Activated CD8-positive, alpha-beta memory T cell treated with anti-CD3 and anti-CD28 coated beads, Interleukin-2, amount 50 U/mL, for 48 hours (primary cell): Measurements from ENCODE around the gene FUT3.

ENCODE experiments used
- DNase-seq: peaks from one replicate; pipeline ENCODE4 v3.0.0-alpha.2; 2020

The FUT3 gene

DNA sequence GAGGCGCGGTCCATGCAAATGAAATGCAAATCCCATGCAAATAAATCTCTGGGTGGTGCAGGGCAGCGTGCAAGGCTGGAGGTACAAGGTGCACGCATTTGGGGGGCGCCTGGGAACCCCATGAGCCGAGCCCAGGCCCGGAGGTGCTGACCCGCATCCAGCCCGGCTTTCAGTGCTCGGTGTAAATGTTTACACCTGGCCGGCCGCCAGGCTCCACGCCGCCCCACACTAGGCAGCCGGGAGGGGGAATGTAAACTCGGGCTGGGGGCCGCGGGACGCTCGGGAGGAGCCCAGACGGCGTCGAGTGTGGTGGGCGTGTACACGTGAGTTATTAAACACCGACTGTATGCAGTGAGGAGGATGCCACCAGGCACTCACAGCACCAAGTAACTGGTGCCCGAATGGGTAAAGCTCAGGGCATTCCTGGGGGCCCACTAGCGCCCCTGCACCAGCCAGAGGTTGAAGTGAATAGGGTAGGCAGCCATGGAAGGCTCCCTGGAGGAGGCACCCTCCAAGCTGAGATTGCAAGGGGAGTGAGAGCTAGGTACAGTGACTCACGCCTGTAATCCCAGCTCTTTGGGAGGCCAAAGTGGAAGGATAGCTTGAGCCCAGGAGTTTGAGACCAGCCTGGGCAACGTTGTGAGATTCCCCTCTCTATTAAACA, 28.9 kb downstream of the FUT3 start:
- DNase-seq, result no peak

DNA sequence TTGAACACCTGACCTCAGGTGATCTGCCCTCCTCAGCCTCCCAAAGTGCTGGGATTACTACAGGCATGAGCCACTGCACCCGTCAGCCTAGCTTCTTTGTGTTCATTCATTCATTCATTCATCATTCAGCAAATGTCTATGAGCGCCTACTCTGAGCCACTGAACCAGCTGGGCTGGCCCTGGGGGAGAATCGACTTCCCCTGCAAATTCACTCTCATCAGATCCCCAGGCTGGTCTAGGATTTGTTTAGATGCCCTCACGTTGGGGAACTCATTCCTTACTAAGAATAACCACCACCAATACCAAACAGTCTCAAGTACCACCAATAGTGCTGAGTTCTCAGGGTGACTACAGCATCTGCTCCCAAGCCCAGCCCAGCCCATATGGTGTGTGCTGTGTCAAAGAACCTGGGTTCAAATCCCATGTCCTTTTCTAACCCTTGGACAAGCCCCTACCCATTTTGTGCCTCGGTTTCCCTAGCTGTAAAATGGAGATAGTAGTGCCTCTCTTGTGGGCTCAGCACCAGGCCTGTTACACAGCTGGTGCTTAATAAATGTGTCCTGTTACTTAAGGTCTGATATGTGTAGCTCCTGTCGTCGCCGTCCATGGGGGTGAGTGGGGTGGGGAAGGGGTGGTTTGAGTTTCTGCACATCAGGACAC, 29.6 kb downstream of the FUT3 start:
- DNase-seq, result no peak

DNA sequence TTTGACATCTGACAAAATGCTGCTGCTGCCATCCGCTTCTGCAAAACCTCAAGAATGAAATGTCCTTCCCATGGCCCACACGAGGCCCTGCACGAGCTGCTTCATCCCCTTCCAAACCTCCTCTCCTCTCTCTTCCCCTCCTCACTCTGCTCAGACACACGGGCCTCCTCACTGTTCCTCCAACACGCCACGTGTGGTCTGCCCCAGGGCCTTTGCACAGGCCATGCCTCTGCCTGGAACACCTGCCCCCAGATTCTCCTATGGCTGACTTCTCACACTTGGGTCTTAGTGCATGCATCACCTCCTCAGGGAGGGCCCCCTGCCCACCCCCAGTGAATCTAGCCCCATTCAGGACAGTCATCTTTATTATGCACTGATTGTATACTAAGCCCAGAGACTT, 30.5 kb downstream of the FUT3 start:
- no peak for DNase-seq

DNA sequence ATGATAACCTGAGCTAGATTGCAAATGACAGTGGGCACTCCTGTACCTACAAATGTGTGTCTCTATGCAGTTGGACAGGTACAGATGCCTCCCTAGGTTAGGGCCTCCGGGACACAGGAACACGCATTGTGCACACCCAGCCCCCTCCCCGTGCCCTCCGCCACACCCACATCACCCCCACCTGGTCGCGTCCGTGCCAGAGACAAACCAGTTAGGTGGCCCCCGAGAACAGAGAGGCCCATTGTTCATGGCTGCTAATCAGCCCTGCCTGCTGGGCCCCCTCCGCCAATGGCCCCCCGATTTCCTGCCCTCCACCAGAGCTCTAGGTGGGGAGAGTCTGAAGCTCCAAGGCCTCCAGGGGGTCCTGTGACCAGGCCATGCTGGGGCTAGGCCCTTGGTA, 32.7 kb downstream of the FUT3 start:
- no peak for DNase-seq

DNA sequence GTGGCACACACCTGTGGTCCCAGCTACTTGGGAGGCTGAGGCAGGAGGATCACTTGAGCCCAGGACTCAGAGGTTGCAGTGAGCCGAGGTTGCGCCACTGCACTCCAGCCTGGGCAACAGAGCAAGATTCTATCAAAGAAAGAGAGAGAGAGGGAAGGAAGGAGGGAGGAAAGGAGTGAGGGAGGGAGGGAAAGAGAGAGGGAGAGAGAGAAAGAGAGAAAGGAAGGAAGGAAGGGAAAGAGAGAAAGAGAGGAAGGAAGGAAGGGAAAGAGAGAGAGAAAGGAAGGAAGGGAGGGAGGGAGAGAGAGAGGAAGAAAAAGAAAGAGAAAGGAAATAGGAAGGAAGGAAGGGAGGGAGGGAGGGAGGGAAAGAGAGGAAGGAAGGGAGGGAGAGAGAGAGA, 34.0 kb downstream of the FUT3 start:
- no peak for DNase-seq

DNA sequence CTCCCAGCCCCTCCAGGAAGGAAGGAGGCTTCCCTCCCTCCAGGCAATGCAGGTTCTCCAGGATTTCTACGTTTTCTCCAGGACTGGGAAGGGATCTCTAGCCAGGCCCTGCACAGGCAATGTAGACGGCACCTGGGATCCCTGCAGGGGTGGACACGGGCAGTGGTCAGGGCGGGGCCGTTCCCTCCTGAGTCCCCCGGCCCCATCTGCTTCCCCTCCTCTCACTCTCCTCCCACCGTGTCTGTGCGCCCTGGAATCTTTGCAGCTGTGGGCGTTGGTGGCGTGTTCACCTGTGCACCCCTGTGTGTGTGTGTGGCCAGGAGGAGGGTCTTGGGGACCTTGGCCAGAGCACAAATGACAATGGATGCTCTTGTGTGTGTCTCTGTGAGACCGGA, 36.4 kb downstream of the FUT3 start:
- no peak for DNase-seq

DNA sequence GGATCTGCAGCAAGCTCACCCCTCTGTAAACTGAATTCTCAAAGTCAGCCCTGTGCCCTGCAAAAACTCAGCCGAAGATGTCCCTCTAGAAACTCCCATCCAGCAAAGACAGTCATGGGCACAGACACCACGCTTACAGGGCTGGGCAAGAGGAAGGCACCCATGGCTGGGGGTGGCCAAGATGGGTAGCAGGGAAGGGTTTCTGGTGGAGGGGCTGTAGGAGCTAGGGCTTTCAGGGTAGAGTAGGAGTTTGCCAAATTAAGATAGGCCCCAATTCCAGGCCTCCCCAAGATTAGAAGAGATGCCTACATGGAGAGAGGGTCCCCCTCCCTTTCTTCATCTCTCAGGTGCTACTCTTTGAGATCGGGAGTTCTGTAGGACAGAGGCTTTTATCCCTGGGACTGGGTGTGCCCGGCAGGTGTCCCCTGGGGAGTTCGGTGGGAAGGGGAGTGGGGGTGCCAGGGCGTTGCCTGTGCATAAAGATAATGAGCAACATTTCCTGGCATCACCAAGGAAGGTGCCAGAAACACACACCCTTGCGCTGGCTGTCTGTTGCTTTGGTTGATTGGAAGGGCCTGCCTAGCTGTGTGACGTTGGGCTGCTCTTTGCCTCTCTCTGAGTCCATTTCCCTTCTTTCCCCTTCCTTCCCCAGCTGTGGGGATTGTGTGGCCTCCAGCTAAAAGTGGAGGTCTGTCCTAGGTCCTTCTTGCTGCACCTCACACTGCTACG, 37.0 kb downstream of the FUT3 start:
- no peak for DNase-seq

DNA sequence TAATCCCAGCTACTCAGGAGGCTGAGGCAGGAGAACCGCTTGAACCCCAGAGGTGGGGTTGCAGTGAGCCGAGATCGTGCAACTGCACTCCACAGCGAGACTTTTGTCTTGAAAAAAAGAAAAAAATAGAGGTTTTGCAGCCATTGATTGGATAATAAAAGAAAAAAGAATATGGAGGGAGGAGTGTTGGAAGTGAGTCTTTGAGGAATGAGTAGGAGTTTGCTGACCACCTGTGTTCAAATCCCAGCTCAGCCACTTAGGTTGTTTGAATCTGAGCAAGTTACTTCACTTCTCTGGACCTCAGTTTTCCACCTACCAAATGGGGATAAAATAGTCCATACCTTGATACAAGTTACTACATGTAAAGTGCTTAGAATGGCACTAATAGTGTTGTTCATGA, 40.1 kb downstream of the FUT3 start:
- no peak for DNase-seq

DNA sequence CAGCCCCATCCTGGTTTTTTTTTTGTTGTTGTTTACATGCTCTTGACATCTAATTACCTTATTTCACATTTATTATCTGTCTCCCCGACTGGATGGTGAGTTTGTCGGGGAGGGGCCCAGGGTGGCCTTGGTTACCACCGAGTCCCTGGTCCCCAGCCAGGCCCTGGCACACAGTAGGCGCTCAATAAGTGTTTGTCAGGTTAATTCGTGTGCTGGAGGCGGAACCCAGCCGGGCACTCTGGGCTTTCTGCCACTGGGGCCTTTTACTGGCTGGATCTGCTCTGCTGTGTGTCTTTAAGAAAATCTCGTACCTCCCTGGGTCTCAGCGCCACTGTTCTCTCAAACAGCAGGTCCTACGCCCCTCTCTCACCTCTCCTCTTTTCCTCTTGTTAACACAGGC, 41.8 kb downstream of the FUT3 start:
- no peak for DNase-seq

DNA sequence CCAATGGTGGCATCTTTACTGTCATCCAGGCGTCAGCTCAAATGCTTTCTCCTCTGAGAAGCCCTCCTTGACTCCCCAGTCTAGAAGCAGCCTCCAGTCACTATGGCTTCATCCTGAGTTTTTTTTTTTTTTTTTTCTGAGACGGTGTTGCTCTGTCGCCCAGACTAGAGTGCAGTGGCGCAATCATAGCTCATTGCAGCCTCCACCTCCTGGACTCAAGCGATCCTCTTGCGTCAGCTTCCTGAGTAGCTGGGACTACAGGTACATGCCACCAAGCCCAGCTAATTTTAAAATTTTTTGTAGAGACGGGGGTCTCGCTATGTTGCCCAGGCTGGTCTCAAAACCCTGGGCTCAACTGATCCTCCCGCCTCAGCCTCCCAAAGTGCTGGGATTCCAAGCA, 42.2 kb downstream of the FUT3 start:
- no peak for DNase-seq

DNA sequence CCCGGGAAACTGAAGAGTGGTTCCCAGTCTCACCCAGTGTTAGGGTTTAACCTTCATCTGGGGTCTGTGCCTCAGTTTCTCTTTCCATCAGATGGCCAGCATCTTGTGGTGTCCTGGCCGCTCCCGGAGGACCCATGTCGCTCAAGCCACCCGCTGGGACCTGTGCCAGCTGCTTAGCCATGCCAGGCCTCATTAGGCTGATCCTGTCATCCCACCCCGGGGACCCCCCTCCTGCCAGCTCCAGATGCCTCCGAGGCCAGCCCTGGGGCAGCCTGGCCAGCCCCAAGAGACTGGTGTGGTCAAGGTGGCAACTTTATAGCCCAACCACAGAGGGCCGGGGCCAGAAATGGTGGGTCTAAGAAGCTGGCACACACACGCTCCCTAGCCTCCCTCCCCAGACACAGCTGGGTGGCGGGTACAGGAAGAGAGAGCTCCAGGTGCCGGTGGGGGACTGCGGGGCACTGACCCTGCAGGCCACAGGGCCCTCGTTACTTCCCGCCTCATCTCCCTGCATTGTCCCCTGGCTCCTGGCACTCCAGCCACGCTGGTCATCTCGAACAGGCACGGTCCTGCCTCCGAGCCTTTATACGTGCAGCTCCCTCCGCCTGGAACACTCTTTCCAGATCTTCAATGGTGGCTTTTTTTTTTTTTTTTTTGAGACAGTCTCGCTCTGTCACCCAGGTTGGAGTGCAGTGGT, 43.0 kb downstream of the FUT3 start:
- no peak for DNase-seq

DNA sequence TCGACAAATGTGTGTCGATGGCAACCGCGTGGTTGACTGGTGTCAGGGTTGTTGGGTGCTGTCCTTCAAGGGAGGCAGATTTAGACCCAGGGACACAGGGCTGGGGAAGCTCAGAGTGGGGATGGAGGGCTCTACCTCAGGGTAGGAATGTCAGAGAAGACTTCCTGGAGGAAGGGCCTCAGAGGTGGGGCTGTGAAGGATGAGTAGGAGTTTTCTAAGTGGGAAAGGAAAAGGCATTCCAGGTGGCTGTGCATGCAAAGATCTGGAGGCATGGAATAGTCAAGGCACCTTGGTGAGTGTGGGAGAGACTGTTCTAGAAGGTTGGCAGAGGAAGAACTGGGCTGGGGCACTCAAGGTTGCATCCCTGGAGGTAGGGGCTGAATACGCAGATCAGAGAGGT, 44.3 kb downstream of the FUT3 start:
- DNase-seq, result no peak

DNA sequence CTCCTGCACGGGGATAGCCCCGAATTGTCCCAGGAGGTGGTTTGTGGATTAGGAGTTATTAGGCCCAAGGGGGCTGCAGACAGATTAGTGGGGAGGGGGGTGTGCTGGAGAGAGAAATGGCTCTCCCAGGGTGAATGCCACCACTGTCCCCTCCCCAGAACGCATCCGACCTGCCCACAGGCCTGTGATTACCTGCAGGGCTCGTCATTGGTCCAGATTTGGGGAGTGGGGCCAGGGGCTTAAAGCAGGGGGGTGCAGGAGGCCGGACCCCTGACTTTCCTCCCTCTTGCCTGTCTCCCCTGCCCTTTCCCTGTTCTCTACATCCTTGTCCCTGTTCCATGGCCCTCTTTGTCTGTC, 45.1 kb downstream of the FUT3 start:
- DNase-seq, result no peak

DNA sequence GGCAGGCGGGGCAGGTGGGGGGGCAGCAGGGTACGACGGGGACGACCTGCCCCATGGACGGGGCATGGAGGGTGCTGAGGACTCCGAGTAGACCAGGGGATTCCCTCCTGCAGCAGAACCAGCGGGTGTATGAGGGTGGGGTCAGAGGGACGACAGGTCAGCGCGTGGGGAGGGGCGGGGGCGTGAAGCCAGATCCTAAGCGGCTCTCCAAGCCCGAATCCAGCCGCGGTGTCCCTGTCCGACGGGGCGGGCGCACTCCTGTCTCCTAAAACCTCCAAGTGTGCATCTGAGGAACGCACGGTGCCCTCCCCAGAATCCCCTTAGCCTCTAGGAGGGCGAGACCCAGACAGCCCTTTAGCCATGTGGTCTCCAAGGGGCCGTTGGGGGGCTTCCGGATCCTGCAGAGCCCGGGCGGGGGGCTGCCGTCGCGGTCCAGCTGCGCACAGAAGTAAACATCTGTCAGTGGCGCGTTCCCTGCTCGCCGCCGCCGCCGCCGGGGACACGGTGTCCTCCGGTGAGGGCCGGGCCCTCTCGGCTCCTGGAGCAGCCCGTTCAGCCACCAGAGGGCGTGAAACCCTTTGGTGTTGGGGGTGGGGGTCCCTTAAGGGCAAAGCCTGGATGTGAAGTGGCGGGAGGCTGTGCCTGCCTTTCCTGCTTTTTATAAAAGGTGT, 45.7 kb downstream of the FUT3 start:
- peak; percentile 82 for DNase-seq

DNA sequence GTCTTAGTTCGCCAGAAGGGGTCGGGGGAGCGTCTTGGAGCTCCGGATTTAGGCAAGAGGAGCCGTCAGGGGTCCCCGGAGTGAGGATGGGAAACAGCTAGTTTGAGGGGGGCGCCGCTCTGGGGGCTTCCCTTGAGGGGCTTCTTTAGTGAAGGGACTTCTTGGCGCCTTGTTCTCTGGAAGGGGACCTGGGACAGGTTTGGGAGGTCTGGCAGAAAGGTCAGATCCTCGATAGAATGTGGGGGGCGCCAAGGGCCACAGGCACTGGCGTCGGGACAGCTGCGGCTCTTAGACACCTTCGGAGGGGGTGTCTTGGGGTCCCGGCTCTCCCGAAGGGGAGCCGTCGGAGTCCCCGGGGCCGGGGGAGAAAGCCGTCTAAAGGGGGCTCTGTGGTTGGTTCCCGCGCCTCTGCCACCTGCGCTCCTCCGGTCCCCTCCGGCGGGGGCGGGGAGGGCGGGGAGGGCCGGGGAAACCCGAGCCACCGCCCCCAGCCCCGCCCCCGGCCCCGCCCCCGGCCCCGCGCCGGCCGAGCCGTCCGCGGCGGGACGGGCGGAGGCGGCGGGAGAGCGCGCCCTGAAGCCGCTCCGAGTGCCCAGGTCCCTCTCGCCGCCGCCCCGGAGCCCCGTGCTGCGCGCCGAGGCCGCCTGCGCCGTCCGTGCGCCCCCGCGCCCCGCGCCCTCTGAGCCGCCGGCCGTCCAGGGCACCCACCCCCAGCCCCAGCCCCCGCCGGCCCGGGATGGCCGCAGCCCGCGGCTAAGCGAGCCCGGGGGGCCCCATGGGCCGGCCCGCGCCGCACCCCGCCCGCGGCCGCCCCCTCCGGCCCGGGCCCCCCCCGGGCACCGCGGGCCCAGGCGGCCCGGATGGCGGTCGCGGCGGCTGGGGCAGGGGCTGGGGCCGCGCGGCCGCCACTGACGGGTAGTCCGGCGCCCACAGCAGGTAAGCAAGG, 46.5 kb downstream of the FUT3 start, which contains the start of gene NRTN:
TSS of gene NRTN (plus strand) at position 552 of the 946 bp plus-strand sequence. CDS start 19,099 bp downstream, outside the sequence.
- no peak for DNase-seq

DNA sequence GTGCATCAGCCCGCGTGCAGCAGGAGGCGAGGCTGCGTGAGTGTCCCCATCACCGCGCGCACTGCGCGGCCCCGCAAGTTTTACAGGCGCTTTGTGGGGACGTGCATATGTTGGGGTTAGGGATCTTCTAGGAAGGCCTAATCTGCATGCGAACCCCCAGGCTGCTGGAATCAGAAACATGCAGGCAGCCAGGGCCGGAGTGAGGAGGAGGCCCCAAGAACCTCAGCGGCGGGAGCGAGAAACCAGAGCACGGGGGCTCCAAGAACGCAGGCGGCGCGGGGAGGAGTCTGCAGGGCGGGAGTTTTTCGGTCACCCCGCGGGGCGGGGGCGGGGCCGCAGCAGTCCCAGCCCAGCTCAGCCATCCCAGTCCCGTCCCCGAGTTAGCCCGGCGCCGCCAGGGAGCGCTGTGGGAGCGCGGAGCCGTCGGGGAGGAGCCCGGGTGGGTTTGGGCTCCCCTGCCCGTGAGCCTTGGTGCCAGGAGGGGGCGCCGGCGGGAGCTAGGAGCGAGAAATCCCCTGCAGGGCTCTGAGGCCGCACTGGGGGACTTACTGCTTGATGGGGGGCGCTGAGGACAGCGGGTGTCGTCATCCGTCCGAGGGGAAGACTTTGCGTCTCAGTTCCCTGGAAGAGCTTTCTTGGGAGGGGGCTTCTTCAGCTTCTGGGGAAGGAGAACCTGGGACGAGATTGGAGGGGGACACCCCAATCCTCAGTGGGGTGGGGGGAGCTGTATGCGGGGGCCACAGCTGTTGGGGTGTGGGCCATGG, 47.3 kb downstream of the FUT3 start:
- peak; percentile 99 for DNase-seq

DNA sequence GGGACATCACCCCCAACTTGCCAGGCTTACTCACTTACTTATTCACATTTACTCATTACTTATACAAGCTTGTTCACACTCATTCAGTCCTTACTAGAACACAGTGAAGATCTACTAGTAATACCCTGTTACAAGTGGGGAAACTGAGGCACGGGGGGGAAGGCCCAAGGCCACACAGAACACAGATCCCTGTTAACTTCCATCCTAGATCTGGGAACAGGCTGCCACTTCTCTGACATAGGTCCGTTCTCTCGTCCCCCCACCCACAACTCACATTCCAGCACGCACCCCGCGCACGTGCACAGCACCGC, 47.9 kb downstream of the FUT3 start:
- DNase-seq, result no peak

DNA sequence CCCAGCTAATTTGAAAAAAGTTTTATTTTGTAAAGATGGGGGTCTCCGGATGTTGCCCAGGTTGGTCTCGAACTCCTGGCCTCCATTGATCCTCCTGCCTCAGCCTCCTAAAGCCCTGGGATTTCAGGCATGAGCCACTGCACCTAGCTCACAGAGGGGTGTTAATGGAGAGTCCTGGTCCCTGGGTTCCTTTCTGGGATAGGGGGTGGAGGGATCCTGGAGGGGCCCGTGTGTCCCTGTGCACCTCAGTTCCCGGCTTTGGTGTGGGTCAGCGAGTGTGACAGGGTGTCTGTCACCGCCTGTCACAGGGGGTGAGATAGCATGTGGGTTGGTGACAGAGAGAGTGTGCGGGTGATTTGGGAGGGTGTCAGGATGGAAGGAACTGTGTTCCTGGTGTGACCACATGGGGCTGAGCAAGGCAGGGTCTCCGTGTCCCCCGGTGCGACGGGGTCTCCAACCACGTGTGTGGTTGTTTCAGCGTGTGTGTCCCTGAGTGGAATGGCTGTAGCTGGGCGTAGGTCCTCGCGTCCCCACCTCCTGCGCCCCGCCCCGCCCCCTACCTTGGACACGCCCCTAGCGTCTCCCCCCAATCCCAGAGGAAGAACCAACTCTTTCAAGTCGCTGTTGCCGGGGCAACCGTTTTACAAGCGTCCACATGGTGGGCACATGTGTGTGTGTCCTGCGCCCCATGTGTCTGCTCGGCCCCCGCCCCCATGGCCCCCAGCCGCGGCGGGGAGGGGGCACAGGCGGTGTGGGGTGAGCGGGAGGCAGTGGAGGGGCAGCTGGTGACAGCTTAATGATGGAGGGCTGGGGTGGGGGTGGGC, 49.2 kb downstream of the FUT3 start:
- DNase-seq, result no peak

DNA sequence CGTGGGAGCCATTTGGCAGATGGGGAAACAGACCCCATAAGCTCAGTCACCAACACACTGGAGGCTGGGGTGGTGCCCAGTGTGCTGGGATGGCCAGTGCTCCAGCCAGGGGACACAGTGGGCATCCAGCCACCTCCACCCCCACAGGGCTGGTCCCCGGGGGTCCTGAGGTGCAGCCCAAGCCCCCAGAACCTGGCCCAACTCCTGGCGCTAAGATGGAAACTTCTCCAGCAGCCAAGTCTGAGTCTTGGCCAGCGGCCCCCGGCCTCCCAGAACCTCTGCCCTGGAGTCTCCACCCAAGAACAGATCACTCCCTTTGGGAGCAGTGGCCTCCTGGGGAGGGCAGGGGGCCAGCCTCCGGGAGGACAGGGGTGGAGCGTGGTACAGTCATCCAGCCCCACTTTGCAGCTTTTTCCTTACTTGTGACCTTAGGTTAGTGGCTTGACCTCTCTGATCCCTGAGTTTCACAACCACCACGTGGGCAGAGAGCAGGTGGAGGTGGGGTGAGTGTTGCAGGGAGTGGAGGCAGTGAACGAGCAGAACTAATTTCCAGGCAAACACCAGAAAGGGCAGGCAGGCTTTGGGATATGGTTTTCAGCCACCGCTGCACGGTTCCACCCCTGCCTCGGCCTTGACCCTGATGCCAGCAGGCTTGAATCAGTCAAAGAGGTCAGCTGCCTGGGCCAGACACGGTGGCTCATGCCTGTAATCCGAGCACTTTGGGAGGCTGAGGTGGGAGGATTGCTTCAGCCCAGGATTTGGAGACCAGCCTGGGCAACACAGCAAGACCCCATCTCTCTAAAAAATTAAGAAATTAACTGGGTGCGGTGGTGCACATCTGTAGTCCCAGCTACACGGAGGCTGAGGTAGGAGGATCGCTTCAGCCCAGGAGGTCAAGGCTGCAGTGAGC, 50.6 kb downstream of the FUT3 start:
- DNase-seq, result no peak
